ENCODE measurements around the gene GNA12. TPM values are rescaled to one million over a fixed set of nuclear protein-coding genes. Genes with fewer than 3 reads are reported as not detected.

Gene GNA12
- total and polyA plus RNA-seq, 2 experiments from 2014 or later, result 28.4 to 40.2 TPM

DNA sequence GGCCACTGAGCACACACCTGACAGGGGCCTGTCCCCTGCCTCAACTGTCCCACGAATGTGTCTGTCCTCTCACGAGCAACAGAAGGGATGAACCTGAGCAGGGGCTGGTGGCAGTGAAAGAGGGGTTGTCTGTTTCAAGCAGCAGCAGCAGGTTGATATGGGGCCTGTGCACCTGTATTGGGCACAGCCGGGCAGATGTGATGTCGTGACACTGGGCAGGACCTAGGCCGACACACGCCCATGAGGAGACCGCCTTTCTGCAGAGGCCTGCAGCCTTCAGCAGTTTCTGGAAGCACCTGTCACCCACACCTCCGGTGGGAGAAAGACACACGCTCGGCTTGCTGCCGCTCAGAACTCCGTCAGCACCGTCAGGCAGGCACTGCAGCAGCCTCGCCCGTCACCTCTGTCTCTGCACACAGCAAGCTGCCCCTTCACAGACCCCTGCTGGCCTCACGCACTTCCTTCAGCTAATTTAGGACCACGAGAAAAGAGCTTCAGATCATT lies 107.6 kb downstream of the GNA12 start:
- WGBS (ENCODE audit: low lambda C conversion rate, missing lambda C conversion rate), result 94% methylated on average over 17 of the region's 17 CpGs
- Histone ChIP-seq H3K79me2 (peaks cover 36% of the 10 kb centered on the region), H3K27ac (no peak overlapping the region), H4K20me1 (ENCODE audit: insufficient read depth, poor library complexity, severe bottlenecking) (no peaks in the 10 kb centered on the region), H3K9me3 (ENCODE audit: low read depth) (no peaks in the 10 kb centered on the region), H3K4me1 (ENCODE audit: insufficient read depth) (peaks cover 14% of the 10 kb centered on the region), H3K36me3 (replicated peaks; ENCODE audit: insufficient read depth, low read depth) (no peaks in the 10 kb centered on the region), H2AFZ (no peak overlapping the region), H3K9me2 (replicated peaks; ENCODE audit: insufficient read depth) (no peaks in the 10 kb centered on the region), H3K27me3 (no peaks in the 10 kb centered on the region), H3K4me2 (no peak overlapping the region), H3K4me3 (no peak overlapping the region)
- DNase-seq (ENCODE audit: low spot score), result no peak
- TF ChIP-seq, protein P1, sequence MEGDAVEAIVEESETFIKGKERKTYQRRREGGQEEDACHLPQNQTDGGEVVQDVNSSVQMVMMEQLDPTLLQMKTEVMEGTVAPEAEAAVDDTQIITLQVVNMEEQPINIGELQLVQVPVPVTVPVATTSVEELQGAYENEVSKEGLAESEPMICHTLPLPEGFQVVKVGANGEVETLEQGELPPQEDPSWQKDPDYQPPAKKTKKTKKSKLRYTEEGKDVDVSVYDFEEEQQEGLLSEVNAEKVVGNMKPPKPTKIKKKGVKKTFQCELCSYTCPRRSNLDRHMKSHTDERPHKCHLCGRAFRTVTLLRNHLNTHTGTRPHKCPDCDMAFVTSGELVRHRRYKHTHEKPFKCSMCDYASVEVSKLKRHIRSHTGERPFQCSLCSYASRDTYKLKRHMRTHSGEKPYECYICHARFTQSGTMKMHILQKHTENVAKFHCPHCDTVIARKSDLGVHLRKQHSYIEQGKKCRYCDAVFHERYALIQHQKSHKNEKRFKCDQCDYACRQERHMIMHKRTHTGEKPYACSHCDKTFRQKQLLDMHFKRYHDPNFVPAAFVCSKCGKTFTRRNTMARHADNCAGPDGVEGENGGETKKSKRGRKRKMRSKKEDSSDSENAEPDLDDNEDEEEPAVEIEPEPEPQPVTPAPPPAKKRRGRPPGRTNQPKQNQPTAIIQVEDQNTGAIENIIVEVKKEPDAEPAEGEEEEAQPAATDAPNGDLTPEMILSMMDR (IDR thresholded peaks at IDR 0.05; ENCODE audit: poor library complexity), result no peak
- TF ChIP-seq EZH2 (IDR thresholded peaks at IDR 0.05; ENCODE audit: borderline replicate concordance), result no peak
- no peak for TF ChIP-seq EZH2phosphoT487 (IDR thresholded peaks at IDR 0.05; ENCODE audit: low read depth, severe bottlenecking, unreplicated experiment)

DNA sequence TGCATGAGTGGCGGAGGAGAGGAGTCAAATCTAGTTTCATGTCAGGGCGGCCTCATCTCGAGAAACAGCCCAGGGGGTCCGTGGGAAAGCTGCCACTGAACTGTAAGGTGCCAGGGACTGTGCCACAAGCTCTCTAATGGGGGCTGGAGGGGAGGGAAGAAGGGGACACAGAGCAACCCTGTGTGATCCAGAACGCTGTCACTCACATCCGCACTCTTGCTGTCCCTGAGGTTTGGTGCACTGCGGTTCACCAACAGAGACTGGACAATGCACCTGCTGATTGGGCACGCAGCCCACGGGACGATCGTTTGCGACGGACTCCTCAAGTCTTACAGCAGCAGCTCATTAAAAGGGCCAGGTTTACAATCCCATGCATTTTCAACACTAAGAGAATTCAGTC lies 108.4 kb downstream of the GNA12 start:
- DNase-seq (ENCODE audit: low spot score), result no peak
- H3K4me1 ChIP-seq (ENCODE audit: insufficient read depth), result peaks cover 14% of the 10 kb centered on the region
- H3K36me3 ChIP-seq (replicated peaks; ENCODE audit: insufficient read depth, low read depth), result no peaks in the 10 kb centered on the region
- H3K9me3 ChIP-seq (ENCODE audit: low read depth), result no peaks in the 10 kb centered on the region
- no peaks in the 10 kb centered on the region for H3K27me3 ChIP-seq
- WGBS (ENCODE audit: low lambda C conversion rate, missing lambda C conversion rate), result 94% methylated on average over 13 of the region's 13 CpGs
- no peak overlapping the region for H3K27ac ChIP-seq
- H3K4me3 ChIP-seq, result no peak overlapping the region
- no peak overlapping the region for H3K4me2 ChIP-seq
- TF ChIP-seq EZH2 (IDR thresholded peaks at IDR 0.05; ENCODE audit: borderline replicate concordance) (no peak), EZH2phosphoT487 (IDR thresholded peaks at IDR 0.05; ENCODE audit: low read depth, severe bottlenecking, unreplicated experiment) (no peak)
- TF ChIP-seq, protein P1 (IDR thresholded peaks at IDR 0.05; ENCODE audit: poor library complexity), result no peak
- no peaks in the 10 kb centered on the region for H4K20me1 ChIP-seq (ENCODE audit: insufficient read depth, poor library complexity, severe bottlenecking)
- no peak overlapping the region for H2AFZ ChIP-seq
- no peaks in the 10 kb centered on the region for H3K9me2 ChIP-seq (replicated peaks; ENCODE audit: insufficient read depth)
- H3K79me2 ChIP-seq, result peaks cover 34% of the 10 kb centered on the region

DNA sequence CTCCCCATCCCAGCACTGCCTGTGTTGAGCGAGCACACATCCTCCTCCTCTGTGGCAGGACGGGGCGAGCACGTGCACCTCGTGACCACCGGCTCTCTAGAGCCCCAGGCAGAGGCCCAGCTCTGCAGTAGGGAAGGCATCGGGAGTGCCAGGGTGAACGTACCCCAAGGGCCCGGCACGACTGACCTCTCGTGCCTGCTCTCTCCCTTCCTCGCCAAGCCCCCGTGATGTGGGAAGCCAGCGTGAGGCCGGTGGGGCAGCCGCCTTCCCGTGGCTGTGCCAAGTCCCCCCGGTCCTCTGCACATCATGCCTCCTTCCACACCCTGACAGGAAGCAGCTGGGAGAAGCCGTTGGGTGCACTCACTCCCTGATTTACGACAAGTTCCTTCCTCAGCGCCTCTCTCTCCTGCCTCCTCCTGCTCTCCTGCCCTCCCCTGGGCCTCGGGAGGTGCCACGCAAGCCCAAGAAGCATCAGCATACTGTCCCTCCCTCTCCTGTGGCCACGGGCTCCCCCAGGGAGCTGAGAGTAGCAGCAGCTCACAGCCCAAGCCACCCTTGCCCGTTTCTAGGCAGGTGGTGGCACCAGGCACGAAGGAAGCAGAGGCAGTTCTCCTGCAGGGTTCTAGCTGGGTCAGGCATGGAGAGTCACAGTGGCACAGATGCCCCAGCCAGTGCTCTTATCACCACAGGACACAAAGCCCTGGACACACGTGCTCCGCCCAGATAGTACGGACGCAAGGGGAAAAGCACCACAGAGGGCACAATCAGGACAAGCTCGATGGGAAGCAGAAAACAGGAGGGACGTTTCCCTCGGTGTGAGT lies 109.1 kb downstream of the GNA12 start:
- peaks cover 31% of the 10 kb centered on the region for H3K79me2 ChIP-seq
- H4K20me1 ChIP-seq (ENCODE audit: insufficient read depth, poor library complexity, severe bottlenecking), result no peaks in the 10 kb centered on the region
- no peak for TF ChIP-seq EZH2phosphoT487 (IDR thresholded peaks at IDR 0.05; ENCODE audit: low read depth, severe bottlenecking, unreplicated experiment)
- TF ChIP-seq, protein P1 (IDR thresholded peaks at IDR 0.05; ENCODE audit: poor library complexity), result no peak
- TF ChIP-seq EZH2 (IDR thresholded peaks at IDR 0.05; ENCODE audit: borderline replicate concordance), result no peak
- WGBS (ENCODE audit: low lambda C conversion rate, missing lambda C conversion rate), result 83% methylated on average over 33 of the region's 33 CpGs
- no peaks in the 10 kb centered on the region for H3K27me3 ChIP-seq
- H3K4me2 ChIP-seq, result no peak overlapping the region
- H3K9me3 ChIP-seq (ENCODE audit: low read depth), result no peaks in the 10 kb centered on the region
- no peak overlapping the region for H2AFZ ChIP-seq
- no peaks in the 10 kb centered on the region for H3K36me3 ChIP-seq (replicated peaks; ENCODE audit: insufficient read depth, low read depth)
- DNase-seq (ENCODE audit: low spot score), result no peak
- H3K9me2 ChIP-seq (replicated peaks; ENCODE audit: insufficient read depth), result no peaks in the 10 kb centered on the region
- no peak overlapping the region for H3K4me3 ChIP-seq
- H3K27ac ChIP-seq, result no peak overlapping the region
- H3K4me1 ChIP-seq (ENCODE audit: insufficient read depth), result peaks cover 14% of the 10 kb centered on the region

All from hepatocyte (in vitro differentiated cells).